NCI-H1694 (cell line): Measurements from ENCODE around the gene SLC25A25.
A peak's percentile ranks its signal among the peaks of the same experiment; 100 is the strongest.
"Not testable (repeated sequence)": the region's sequence is repeated elsewhere in the genome, so short reads cannot be mapped to it uniquely, and the experiment has no call there.

Source experiments
- DNase-seq: peaks from one replicate; lab custom pipeline; 2025; lab: John Stamatoyannopoulos, UW

SLC25A25 gene

DNA sequence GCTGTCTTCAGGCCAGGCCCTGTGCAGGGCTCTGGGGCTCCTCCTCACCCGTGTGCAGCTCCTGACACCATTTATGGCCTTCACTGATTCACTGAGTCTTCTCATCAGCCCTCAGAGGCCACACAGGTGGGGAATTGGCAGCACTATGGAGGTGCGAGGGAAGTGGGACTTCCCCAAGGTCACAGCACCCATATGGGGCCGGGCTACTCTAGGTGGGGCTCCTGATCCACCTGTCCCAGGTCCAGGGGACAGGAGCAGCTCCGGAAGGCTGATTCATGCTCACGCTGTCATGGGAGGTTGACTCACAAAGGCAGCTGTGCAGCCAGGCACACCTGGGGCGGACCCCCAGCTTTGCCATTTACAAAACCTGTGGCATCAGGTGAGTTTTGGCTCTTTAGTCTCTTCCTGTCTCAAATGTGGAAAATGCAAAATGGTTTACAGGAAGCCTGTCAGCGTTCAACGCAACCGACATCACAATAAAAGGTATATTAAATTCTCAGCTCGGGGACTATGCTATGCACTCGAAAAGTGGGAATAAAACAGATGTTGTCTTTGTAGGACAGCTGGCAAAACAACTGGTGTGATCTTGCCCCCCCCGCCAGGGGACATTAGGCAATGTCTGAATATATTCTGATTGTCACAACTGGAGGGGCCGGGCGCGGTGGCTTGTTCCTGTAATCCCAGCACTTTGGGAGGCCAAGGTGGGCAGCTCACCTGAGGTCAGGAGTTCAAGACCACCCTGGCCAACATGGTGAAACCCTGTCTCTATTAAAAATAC lies 15.9 kb upstream of the SLC25A25 start:
- no peak for DNase-seq

DNA sequence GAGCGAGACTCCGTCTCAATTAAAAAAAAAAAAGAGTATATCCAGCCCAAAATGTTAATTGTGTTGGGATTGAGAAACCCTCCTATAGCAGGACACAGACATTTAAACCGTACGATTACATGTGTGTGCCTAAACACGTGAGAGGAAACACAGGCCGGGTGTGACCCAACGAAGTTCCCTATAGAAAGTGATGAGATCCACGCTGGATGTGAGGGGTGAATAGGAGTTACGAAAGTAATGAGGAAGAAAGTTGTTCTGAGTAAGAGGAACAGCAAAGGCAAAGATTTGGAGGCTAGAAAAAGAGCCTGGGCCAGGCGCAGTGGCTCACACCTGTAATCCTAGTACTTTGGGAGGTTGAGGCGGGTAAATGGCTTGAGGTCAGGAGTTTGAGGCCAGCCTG lies 14.5 kb upstream of the SLC25A25 start:
- no peak for DNase-seq

DNA sequence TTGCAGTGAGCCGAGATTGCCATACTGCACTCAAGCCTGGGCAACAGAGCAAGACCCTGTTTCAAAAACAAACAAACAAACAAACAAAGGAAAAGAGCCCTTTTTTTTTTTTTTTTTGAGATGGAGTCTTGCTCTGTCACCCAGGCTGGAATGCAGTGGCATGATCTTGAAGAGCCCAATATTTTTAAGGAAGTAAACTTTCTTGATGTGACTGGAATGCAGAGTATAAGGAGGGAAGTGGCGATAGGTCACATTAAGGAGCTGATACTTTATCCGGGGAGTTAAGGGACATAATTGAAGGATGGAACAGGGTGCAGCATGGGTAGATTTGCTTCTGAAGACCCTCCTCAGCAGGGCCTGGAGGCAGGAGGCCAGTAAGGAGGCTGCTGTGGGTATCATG lies 13.9 kb upstream of the SLC25A25 start:
- no peak for DNase-seq

DNA sequence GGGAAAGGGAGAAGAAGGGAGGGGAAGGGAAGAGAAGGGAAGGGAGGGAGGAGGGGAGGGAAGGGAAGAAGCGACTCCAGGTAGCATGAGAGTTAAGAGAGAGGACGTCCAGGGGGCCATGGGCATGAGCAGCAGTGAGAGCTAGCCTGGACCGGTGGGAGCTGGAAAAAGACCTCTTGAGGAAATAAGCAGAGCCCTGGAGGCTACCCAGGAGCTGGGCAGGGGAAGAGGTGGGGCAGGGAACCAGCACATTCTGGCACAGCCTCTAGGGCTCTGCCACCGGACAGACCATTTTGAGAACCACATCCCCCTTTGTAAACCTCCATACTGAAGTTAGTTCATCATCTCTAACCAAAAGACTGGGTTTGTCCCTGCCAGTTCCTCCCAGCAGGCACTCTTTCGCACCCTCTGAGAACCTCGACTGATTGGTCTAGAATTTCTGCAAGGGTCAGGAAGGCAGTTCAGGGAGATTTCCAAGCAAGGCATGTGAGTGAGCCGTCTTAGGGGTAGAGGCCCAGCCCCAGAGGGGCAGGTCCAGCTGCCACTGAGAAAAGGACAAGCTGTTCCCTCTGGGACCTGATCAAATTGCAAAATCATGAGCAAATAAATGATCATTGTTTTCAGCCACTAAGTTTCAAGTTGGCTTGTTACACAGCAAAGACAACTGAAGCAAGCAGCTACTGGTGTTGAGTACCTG lies 12.5 kb upstream of the SLC25A25 start:
- no peak for DNase-seq

DNA sequence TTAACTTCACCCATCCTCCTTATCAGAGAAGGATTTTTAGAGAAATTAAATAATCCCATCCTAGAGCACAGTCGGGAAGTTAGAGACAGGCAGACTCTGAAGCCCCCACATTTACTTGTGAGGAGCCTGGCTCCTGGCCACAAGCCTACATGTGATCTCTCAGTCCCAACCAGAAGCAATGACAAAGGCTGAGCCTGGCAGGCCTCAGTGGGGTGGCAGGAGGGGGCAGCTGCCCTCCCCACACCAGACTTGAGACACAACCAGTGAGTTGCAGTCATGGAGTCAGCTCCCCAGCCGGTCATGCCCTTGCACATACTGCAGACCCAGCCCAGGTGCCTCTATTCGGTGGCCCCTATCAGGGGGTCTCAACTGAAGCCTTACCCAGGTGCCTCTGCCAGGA lies 11.9 kb upstream of the SLC25A25 start:
- DNase-seq, result no peak

DNA sequence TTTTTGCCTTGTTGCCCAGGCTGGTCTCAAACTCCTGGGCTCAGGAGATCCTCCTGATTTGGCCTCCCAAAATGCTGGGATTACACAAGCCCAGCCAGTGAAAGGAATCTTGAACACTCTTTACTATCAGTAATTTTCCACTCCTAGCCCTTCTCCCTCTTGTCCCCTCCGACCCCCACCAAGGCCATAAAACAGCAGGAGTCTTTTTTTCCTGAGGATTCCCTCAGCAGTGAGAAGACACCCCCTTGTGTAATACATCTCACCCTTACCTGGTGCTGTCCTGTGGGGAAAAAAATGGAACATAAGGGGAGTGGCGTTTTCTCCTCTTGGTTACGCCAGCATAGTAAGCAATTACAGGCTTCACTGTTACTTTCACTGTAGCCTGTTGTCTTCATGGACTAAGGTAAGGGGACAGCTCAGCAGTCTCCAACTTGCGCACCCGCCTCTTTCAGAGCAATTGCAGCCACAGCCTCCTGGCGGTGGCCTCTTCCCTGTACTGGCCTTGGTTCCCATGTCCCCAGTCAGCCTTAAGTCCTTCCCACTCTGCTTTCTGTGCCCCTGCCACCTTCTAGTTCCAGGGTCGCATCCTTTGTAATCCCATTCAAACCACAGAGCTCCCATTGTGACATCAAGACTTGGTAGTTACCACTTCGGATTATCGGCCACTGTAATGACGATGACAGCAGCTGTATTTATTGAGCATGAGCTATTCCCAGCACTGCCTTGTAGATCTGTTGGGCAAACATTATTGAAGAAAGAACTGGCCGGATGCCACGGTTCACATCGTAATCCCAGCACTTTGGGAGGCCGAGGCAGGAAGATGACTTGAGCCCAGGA lies 10.9 kb upstream of the SLC25A25 start:
- DNase-seq, result no peak

DNA sequence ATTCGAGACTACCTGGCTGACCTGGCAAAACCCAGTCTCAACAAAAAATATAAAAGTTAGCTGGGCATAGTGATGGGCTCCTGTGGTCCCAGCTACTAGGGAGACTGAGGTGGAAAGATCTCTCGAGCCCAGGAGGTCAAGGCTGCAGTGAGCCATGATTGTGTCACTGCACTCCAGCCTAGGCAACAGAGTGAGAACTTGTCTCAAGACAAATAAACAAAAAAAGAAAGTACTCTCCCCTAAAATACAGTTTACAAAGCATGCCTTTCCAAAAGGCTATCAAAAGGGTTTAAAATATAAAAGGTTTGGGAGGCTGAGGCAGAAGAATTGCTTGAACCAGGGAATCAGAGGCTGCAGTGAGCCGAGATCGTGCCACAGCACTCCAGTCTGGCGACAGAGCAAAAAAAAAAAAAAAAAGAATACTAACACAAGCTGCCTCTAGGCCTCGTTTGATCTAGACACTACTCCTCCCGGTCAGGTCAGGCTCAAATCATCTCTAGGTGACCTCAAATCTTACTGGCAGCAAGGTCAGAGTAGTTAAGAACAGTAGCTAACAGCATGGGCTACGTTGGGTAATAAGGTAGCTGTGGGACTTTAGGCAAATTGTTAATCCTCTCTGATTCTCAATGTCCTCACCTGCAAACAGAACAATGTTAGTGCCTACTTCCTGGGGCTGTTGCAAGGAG lies 10.2 kb upstream of the SLC25A25 start:
- no peak for DNase-seq

DNA sequence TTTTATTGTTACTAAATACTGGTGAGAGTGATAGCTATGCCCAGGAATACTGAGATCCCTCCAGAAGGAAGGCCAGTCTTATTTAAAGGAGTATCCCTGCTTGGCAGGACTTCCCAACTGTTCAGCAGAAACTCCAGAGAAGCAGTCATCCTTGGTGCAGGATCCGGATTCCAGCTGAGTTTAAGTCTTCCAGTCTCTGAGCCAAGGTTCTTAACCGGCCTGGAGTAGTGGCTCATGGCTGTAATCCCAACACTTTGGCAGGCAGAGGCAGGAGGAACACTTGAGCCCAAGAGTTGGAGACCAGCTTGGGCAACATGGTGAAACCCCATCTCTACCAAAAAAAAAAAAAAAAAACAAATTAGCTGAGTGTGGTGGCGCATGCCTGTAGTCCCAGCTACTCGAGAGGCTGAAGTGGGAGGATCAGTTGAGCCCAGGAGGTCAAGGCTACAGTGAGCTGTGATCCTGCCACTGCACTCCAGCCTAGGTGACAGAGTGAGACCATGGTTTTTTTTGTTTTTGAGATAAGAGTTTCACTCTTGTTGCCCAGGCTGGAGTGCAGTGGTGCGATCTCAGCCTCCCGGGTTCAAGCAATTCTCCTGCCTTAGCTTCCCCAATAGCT lies 8.6 kb upstream of the SLC25A25 start:
- no peak for DNase-seq

DNA sequence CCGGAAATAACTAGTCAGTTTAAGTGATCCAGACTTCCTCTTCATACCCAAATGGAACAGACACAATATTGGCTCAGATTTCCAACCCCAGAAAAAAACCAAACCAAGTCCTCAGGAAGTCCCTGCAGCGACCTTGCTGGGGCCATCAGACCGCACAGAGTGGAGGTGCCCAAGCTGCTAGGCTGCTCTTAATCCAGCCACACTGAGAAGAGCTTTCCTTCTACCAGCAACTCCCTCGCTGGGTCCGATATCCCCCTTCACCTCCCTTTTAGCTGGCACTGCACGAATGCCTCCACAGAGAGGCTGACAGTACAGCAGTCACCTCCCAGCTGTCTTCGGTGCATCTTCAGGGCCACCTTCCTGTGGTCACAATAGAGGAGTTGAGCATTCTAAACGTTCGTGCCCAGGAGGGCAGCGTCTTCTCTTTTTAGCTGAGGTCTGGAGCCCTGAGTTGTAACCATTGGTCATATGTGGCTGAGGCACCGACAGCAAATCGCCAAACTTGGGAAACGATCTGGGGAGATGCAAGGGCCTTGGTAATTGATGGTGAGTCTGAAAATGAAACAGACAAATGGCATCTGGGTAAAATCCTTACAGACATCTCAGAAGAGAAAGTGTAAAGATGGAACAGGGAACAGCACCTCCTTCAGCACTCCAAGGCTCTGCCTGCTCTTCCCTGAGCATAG lies 6.6 kb upstream of the SLC25A25 start:
- no peak for DNase-seq

DNA sequence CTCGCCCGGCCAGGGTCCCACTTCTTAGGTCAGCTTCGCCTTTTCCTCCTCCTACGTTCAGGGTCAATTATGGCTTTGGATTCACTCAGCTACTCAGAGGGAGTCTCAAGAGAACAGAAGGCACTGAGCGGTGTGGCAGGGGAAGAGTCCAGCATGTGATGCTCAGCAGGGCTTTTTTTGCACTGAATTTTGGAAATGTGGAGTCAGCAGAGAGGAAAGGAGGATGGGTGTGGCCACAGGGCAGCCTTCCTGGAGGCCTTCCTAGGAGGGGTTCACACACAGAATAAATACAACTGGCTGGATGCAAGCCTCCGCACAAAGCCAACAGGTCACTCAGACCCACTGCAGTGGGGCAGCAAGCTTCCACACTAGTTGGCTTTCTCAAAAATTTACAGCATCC lies 5.8 kb upstream of the SLC25A25 start:
- no peak for DNase-seq

DNA sequence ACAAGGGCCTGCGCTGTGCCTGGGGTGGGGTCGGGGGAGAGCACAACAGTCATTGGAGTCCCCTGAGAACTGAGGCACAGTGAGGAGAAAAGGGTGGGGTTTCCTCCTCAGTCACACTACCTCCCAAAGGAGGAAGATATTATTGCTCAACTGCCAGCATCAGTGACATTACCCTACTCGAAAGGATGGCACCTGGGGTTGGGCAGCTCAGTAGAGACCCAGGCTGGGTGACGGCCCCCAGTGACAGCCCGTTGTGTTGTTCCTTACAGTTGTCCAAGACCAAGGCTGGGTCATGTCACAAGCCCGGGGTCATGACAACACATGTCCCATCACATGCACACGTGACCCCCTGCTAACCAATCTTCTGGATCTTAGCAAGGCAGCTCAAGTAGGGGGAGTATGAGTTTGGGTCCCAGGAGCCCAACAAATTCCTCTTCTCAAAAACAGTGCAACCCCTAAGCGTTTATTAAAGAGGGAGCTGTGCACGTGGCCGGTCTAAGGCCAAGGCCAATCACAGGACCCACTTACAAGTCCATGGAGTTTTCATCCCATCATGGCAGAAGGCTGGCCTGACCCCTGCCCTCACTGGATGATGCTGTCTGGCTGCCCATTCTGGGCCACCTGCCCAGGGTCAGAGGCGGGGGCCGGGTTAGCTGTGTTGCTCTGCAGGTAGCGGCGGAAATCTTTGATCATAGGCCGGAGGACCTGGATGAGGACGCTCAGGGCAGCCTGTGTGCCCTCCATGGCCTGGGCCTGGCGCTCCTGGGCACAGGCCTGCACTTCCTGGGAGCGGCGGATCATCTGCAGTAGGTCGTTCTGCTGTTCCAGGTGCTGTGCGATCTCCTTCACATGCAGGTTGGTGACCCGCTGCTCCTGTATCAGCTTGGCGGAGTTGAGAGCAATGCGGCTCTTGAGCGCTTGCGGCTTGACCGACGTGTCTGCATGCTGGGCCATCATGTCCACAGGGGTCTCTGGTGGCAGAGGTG lies 4.9 kb upstream of the SLC25A25 start:
- DNase-seq, result no peak

DNA sequence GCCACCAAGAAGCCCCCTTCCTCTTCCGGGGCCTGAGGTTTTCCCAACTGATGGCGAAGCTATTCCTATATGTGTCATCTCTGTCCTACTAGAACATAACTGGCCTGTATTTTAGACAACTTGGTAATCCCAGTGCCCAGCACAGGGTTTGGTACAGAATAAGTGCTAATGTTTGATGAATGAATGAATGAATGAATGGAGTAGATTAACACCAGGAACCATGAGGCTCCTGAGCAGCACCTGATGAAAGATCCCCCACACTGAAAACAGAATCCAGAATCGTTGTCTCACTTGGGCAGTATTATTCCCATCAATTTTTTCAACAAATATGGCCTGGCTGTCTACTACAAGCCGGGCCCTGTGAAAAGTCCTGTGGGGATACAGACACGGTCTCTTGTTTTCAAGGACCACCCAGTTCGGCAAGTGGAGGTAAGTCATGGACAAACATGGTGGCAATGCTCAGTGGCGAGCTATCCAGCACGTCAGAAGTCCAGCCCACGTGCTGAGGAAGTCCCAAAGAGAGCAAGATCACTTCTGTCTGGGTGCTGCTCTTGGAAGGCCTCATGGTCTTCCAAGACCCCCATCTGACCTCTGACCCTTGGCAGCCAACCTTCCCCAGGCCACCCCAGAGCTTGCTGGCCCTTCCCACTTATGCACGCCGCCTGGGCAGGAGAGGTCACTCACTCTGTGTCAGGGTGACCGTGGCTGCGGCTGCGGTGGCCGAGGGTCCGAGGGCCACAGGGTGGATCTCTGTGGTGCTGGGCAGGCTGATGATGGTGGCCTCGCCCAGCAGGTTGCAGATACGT lies 1.9 kb upstream of the SLC25A25 start:
- DNase-seq, result no peak

DNA sequence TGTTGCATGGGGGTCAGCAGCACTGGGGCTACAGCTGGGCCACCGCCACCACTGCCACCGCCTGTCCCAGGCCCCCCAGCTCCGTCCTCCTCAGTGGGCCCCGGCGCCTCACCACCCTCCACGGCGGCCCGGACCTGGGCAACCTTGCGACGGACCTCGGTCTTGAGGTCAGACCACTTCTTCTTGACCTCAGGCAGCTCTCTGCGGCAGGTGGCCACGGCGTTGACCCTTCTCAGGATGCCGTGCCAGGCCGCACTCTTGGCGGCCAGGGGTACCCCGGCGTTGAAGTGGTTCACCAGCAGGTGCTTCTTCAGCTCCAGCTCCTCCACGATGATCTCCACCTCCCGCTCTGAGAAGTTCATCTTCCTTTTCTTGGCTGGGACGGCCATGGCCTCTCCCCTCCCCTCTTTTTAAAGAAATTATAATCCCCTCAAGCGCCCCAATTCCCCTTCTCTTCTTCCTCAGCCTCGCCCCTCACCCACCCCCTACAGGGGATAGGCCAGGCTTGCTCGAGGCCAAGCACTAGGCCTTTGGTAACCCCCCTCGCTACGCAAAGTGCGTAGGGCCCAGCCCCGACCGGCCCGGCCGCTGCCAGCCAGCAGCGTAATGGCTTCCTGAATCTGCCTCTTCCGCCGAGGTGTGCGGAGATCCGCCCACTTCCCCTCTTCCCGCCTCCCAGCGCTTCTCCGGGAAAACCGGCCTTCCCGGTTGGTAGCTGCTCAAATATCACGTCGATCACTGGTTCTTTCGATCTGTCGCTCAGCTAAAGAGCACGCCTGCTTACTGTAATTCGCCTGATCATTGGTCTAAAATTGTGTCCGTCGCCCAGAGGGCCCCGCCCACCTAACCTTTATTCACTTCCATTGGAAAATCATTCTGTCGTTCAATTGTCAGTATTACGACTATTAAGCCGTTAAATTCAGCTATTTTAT lies 1.1 kb upstream of the SLC25A25 start, which contains the start of gene NAIF1:
TSS of gene NAIF1 (minus strand) at position 608 of the 932 bp plus-strand sequence. CDS start at position 389, 219 bp downstream.
- peak; percentile 98 for DNase-seq

DNA sequence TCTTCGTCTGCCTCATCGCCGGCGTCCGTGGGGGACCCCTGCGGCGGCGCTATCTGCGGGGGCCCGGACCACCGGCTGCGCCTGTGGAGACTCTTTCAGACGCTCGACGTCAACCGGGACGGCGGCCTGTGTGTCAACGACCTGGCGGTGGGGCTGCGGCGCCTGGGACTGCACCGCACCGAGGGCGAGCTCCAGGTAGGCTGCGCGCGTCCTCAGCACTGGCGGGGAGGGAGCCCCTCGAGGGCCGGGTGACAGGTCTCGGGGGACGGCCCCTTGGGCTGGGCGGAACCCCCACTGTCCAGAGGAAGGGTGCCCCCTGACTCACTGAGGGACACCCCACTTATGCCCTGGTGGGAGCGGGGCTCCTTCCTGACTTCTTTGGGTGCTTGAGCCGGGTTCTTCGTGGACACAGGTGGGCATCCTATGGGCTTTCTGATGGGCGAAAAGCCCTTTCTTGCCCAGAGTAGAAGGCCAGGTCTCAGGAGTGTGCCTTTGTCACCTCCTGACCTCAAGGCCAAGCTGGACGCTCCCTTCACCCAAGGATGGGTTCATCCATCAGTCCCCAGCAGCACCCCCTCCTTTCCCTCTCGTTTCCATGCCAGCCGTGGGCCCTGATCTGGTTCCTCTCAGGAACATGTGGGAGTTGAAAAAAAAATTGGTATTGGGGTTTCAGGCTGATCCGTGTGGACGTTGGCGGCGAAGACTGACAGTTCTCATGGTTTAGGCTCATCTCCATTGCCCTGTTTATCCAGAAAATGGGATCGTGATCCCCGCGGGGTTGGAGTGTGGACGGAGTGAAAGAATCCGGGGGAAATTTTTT lies 564 bp downstream of the SLC25A25 start:
- DNase-seq, result no peak

DNA sequence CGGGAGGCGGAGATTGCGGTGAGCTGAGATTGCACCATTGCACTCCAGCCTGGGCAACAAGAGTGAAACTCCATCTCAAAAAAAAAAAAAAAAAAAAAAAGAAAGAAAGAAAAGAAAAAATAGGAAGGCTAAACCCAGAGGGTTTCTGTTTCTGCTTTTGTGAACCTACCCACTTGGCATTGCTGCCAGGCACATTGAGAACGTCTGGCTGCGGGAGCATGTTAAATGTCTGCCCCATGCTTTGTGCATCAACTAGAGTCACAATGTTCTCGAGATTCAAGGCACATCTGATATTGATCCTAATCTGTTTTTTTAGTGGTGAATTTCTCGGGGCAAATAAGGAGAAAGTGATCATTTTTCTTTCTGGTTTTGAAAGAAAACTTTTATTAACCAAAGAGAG lies 2.8 kb downstream of the SLC25A25 start:
- DNase-seq, result no peak

DNA sequence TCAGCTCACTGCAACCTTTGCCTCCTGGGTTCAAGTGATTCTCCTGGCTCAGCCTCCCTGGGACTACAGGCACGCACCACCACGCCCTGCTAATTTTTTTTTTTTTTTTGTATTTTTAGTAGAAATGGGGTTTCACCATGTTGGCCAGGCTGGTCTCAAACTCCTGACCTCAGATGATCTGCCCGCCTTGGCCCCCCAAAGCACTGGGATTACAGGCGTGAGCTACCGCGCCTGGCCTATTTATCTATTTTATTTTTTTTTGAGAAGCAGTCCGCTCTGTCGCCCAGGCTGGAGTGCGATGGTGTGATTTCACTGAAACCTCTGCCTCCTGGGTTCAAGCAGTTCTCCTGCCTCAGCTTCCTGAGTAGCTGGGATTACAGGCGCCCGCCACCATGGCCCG lies 3.4 kb downstream of the SLC25A25 start:
- DNase-seq, result not testable (repeated sequence)
